Endothelial cell (in vitro differentiated cells): ENCODE measurements around the gene SLC7A1. TPM values are rescaled to one million over a fixed set of nuclear protein-coding genes. Genes with fewer than 3 reads are reported as not detected.

ENCODE experiments used
- DNase-seq: peaks from one replicate; pipeline ENCODE4 v3.0.0; 2021; ENCODE audit warnings: low spot score
- H3K27ac Mint-ChIP-seq: one replicate; pipeline ENCODE4 v1.8.0; 2021; ENCODE audit warnings: mixed read lengths, inconsistent platforms; ENCODE audit not compliant: unreplicated experiment
- H3K27me3 Mint-ChIP-seq: one replicate; pipeline ENCODE4 v1.8.0; 2021; ENCODE audit warnings: mild to moderate bottlenecking, moderate library complexity, mixed read lengths, inconsistent platforms; ENCODE audit not compliant: unreplicated experiment
- H3K36me3 Mint-ChIP-seq: one replicate; pipeline ENCODE4 v1.8.0; 2021; ENCODE audit warnings: mild to moderate bottlenecking, low read depth, mixed read lengths, inconsistent platforms; ENCODE audit not compliant: unreplicated experiment
- H3K4me1 Mint-ChIP-seq: one replicate; pipeline ENCODE4 v1.8.0; 2021; ENCODE audit warnings: mild to moderate bottlenecking, mixed read lengths, inconsistent platforms; ENCODE audit not compliant: unreplicated experiment
- H3K4me3 Mint-ChIP-seq: one replicate; pipeline ENCODE4 v1.8.0; 2021; ENCODE audit warnings: mild to moderate bottlenecking, mixed read lengths, inconsistent platforms; ENCODE audit not compliant: unreplicated experiment
- H3K9me3 Mint-ChIP-seq: one replicate; pipeline ENCODE4 v1.8.0; 2021; ENCODE audit warnings: mixed read lengths, inconsistent platforms; ENCODE audit not compliant: unreplicated experiment
- total RNA-seq: library from RNA; stranded (reverse); fragmentation: NEBNext Ultra II Directional; extraction: Animal tissue kit (Norgen Biotek cat#: 25700); gene quantifications from one replicate; pipeline ENCODE4 v1.2.1, GENCODE V29; 2021; ENCODE audit not compliant: unreplicated experiment
- TF ChIP-seq, protein P1 (sequence below): fragments of 200-600 bp; sonication (generic); IDR thresholded peaks from one replicate; pipeline ENCODE4 v1.5.0; 2021; ENCODE audit warnings: antibody characterized with exemption; ENCODE audit not compliant: unreplicated experiment

The SLC7A1 gene
- total RNA-seq, 1 donor from 2014 or later = 17.4 TPM

DNA sequence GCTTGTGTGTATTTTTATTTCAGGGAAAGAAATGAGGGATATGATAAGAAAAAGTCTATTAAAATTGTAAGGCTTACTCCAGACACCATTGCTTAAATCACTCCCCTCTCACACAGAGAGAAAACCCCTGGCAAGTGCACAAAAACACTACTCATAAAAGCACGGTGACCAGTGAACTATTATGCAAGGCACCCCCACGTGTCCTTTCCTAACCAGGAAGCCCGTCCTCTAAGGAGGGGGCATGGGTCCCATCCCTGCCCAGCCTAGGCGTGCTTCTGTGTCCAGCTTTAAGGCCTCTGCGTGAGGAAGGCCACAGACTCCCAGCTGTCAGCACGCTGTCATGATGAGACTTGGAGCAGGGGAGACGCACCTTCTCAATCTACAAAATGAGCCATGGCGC, 83.5 kb downstream of the SLC7A1 start:
- Mint-ChIP-seq H3K4me1 (peaks cover 3% of the 10 kb centered on the region), H3K4me3 (no peak overlapping the region), H3K27me3 (peaks cover 5% of the 10 kb centered on the region), H3K9me3 (no peaks in the 10 kb centered on the region), H3K27ac (no peak overlapping the region), H3K36me3 (peaks cover 19% of the 10 kb centered on the region)
- no peak for DNase-seq
- TF ChIP-seq, protein P1, sequence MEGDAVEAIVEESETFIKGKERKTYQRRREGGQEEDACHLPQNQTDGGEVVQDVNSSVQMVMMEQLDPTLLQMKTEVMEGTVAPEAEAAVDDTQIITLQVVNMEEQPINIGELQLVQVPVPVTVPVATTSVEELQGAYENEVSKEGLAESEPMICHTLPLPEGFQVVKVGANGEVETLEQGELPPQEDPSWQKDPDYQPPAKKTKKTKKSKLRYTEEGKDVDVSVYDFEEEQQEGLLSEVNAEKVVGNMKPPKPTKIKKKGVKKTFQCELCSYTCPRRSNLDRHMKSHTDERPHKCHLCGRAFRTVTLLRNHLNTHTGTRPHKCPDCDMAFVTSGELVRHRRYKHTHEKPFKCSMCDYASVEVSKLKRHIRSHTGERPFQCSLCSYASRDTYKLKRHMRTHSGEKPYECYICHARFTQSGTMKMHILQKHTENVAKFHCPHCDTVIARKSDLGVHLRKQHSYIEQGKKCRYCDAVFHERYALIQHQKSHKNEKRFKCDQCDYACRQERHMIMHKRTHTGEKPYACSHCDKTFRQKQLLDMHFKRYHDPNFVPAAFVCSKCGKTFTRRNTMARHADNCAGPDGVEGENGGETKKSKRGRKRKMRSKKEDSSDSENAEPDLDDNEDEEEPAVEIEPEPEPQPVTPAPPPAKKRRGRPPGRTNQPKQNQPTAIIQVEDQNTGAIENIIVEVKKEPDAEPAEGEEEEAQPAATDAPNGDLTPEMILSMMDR = no peak

DNA sequence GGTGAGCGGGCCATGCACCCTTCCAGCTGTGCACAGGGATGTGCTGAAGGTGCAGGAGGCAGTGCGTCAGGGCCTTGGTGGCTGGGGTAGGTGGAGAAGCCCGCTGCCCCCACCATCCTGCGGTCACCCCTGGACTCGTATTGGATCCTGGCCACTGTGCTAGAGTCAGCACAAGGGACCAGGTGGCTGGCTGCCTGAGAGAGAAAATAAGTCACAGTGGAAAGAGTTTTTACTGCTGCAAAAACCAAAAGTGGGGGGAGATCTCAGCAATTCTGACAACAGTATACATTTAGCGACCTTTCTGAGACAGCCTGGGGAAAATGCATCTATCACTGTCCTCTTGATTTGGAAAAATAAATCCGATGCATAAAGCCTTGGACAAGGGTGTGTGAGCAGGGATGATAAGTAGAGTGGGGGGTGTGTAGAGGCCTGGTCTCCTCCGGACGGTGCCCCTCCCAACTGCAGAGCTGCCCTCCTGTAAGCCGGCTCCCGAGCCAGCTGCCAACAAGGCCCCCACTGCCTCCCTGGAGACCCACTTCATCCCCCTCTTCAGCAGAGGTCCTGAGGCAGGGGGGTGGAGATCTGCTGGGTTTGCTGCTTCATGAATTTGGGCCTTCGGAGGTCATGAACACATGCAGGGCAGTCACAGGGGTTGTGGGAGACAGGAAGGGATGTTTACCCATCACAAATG, 84.2 kb downstream of the SLC7A1 start:
- Mint-ChIP-seq H3K27ac (no peak overlapping the region), H3K36me3 (peaks cover 16% of the 10 kb centered on the region), H3K4me3 (peak overlapping the region; percentile 23), H3K9me3 (no peaks in the 10 kb centered on the region), H3K27me3 (peaks cover 5% of the 10 kb centered on the region), H3K4me1 (peaks cover 3% of the 10 kb centered on the region)
- TF ChIP-seq, protein P1 = no peak
- no peak for DNase-seq

DNA sequence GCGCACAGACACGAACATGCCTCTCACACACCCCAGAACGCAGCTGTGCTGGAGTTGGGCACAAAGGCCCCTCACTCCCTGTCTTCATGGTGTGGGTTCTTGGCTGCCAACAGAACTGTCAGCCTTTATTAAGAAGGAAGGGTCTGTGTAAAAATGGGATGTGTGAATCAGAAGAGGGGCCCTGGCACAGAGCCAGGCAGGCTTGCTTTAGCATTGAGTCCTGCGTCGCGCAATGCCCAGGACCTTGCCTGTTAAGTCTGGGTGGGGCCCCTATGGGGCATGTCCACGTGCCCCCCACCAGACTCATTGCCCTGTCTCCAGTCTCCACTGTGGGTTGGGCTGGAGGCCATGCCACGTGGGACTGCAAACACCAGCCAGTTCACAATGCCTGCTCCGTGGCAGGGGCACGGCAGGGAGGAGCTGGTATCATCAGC, 84.8 kb downstream of the SLC7A1 start:
- Mint-ChIP-seq H3K4me3 (no peak overlapping the region), H3K27ac (no peak overlapping the region), H3K27me3 (peaks cover 4% of the 10 kb centered on the region), H3K9me3 (no peaks in the 10 kb centered on the region), H3K4me1 (peaks cover 3% of the 10 kb centered on the region), H3K36me3 (peaks cover 13% of the 10 kb centered on the region)
- TF ChIP-seq, protein P1 = no peak
- no peak for DNase-seq

DNA sequence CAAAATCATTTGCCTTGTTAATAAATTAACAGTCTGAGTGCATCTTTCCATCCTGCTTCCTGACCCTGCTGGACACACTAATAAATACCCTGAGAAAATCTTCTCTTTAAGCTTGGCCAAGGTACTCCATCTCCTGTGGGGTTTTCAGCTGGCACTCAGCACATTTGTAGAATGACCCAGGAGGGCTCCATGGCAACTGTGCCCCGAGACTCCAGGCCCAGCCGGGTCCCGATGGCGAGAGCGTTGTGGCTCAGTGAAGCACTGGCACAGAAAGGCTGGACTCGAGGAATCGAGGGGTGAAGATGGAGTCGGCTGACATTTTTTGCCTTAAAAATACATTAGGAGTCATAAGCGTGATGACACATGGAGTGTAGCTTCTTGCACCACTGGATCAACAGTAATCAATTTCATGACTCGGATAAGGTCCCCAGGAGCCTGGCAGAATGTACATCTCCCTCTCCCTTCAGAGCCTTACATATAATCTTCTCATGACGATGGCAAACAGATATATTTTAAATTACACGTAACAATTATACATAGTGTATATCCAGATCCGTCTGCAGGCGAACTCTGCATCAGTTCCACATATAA, 85.4 kb downstream of the SLC7A1 start:
- no peaks in the 10 kb centered on the region for H3K9me3 Mint-ChIP-seq
- H3K27ac Mint-ChIP-seq = no peak overlapping the region
- no peak overlapping the region for H3K4me3 Mint-ChIP-seq
- peaks cover 3% of the 10 kb centered on the region for H3K4me1 Mint-ChIP-seq
- TF ChIP-seq, protein P1 = no peak
- H3K27me3 Mint-ChIP-seq = peaks cover 2% of the 10 kb centered on the region
- peaks cover 11% of the 10 kb centered on the region for H3K36me3 Mint-ChIP-seq
- no peak for DNase-seq

DNA sequence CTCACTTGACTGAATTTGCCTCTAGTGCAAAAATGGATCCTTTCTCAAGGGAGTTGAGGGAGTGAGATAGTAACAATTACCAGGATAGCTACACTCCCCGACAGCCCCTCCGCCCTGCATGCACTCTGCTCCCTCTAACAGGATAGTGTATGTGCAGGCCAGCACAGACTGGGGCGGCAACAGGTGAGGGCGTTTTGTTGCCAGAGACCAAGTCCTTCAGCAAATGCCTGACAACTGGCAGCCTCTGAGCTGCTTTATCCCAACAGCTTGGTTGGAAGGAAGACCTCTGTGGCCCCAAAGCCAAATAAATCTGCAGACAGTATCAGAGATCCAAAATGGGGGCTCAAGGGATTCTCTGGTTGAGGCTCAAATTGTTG, 86.6 kb downstream of the SLC7A1 start:
- peaks cover 2% of the 10 kb centered on the region for H3K4me1 Mint-ChIP-seq
- DNase-seq = no peak
- peaks cover 11% of the 10 kb centered on the region for H3K36me3 Mint-ChIP-seq
- H3K9me3 Mint-ChIP-seq = no peaks in the 10 kb centered on the region
- H3K4me3 Mint-ChIP-seq = no peak overlapping the region
- H3K27ac Mint-ChIP-seq = no peak overlapping the region
- peaks cover 2% of the 10 kb centered on the region for H3K27me3 Mint-ChIP-seq
- TF ChIP-seq, protein P1 = no peak
